Osteocyte (in vitro differentiated cells): ENCODE measurements around the gene TMEM205. TPM values are rescaled to one million over a fixed set of nuclear protein-coding genes. Genes with fewer than 3 reads are reported as not detected.

Source experiments
- DNase-seq: peaks from one replicate; pipeline ENCODE4 v3.0.0; 2021; ENCODE audit warnings: mixed read lengths; ENCODE audit not compliant: unreplicated experiment; ENCODE audit errors: extremely low spot score
- H3K27ac Mint-ChIP-seq: one replicate; pipeline ENCODE4 v1.8.0; 2021; ENCODE audit warnings: mild to moderate bottlenecking, mixed read lengths; ENCODE audit not compliant: unreplicated experiment
- H3K27me3 Mint-ChIP-seq: one replicate; pipeline ENCODE4 v1.8.0; 2021; ENCODE audit warnings: mixed read lengths; ENCODE audit not compliant: unreplicated experiment
- H3K36me3 Mint-ChIP-seq: one replicate; pipeline ENCODE4 v1.8.0; 2021; ENCODE audit warnings: mixed read lengths; ENCODE audit not compliant: unreplicated experiment
- H3K4me1 Mint-ChIP-seq: one replicate; pipeline ENCODE4 v1.8.0; 2021; ENCODE audit warnings: mixed read lengths; ENCODE audit not compliant: unreplicated experiment
- H3K4me3 Mint-ChIP-seq: one replicate; pipeline ENCODE4 v1.8.0; 2021; ENCODE audit warnings: mild to moderate bottlenecking, moderate library complexity, mixed read lengths; ENCODE audit not compliant: unreplicated experiment
- H3K9me3 Mint-ChIP-seq: one replicate; pipeline ENCODE4 v1.8.0; 2021; ENCODE audit warnings: mixed read lengths; ENCODE audit not compliant: unreplicated experiment
- CTCF ChIP-seq: fragments of 200-600 bp; sonication (generic); IDR thresholded peaks from 2 replicates; pipeline ENCODE4 v1.5.0; 2021; ENCODE audit warnings: antibody characterized with exemption, mild to moderate bottlenecking, moderate library complexity
- total RNA-seq: library from RNA; stranded (reverse); gene quantifications from 2 replicates; pipeline ENCODE4 v1.2.1, GENCODE V29; 2021

Gene TMEM205
- total RNA-seq, 1 donor from 2014 or later = 57.4 TPM

- Mint-ChIP-seq H3K4me3 (no peak overlapping the region), H3K27me3 (no peaks in the 10 kb centered on the region), H3K36me3 (peaks cover 17% of the 10 kb centered on the region), H3K4me1 (no peaks in the 10 kb centered on the region), H3K27ac (no peak overlapping the region), H3K9me3 (no peaks in the 10 kb centered on the region)
- no peak for TF ChIP-seq CTCF
- no peak for DNase-seq
Measured at GRCh38 chr19:11365557-11366117, 19.6 kb upstream of the TMEM205 start.

- H3K4me3 Mint-ChIP-seq = no peak overlapping the region
- H3K4me1 Mint-ChIP-seq = no peaks in the 10 kb centered on the region
- no peak for TF ChIP-seq CTCF
- H3K36me3 Mint-ChIP-seq = peaks cover 21% of the 10 kb centered on the region
- no peak overlapping the region for H3K27ac Mint-ChIP-seq
- H3K27me3 Mint-ChIP-seq = no peaks in the 10 kb centered on the region
- no peak for DNase-seq
- H3K9me3 Mint-ChIP-seq = no peaks in the 10 kb centered on the region
Measured at GRCh38 chr19:11364935-11365334, 18.9 kb upstream of the TMEM205 start.

GRCh38 chr19:11364296-11364904 is 18.3 kb upstream of the TMEM205 start:
- no peaks in the 10 kb centered on the region for H3K4me1 Mint-ChIP-seq
- no peaks in the 10 kb centered on the region for H3K9me3 Mint-ChIP-seq
- TF ChIP-seq CTCF = no peak
- H3K27ac Mint-ChIP-seq = no peak overlapping the region
- DNase-seq = no peak
- H3K4me3 Mint-ChIP-seq = no peak overlapping the region
- peaks cover 25% of the 10 kb centered on the region for H3K36me3 Mint-ChIP-seq
- no peaks in the 10 kb centered on the region for H3K27me3 Mint-ChIP-seq

- no peak for DNase-seq
- Mint-ChIP-seq H3K4me3 (no peak overlapping the region), H3K36me3 (peaks cover 30% of the 10 kb centered on the region), H3K27ac (no peak overlapping the region), H3K27me3 (no peaks in the 10 kb centered on the region), H3K9me3 (no peaks in the 10 kb centered on the region), H3K4me1 (no peaks in the 10 kb centered on the region)
- TF ChIP-seq CTCF = no peak
Measured at GRCh38 chr19:11363881-11364280, 17.8 kb upstream of the TMEM205 start.

GRCh38 chr19:11361771-11362731 is 16.0 kb upstream of the TMEM205 start:
- Mint-ChIP-seq H3K27me3 (no peaks in the 10 kb centered on the region), H3K4me3 (no peak overlapping the region)
- DNase-seq = no peak

More at GRCh38 chr19:11361771-11362731, 16.0 kb upstream of the TMEM205 start:
- no peak overlapping the region for H3K27ac Mint-ChIP-seq
- no peaks in the 10 kb centered on the region for H3K4me1 Mint-ChIP-seq
- peaks cover 32% of the 10 kb centered on the region for H3K36me3 Mint-ChIP-seq
- no peaks in the 10 kb centered on the region for H3K9me3 Mint-ChIP-seq
- TF ChIP-seq CTCF = no peak
